HG03045 (cell line): ENCODE measurements around the gene INTS14.

Experiments used
- ATAC-seq: cut with Tn5 transposase; IDR thresholded peaks from one replicate; pipeline ENCODE4 v1.9.1; 2021; ENCODE audit warnings: mild to moderate bottlenecking, moderate library complexity; ENCODE audit not compliant: unreplicated experiment

INTS14 gene

DNA sequence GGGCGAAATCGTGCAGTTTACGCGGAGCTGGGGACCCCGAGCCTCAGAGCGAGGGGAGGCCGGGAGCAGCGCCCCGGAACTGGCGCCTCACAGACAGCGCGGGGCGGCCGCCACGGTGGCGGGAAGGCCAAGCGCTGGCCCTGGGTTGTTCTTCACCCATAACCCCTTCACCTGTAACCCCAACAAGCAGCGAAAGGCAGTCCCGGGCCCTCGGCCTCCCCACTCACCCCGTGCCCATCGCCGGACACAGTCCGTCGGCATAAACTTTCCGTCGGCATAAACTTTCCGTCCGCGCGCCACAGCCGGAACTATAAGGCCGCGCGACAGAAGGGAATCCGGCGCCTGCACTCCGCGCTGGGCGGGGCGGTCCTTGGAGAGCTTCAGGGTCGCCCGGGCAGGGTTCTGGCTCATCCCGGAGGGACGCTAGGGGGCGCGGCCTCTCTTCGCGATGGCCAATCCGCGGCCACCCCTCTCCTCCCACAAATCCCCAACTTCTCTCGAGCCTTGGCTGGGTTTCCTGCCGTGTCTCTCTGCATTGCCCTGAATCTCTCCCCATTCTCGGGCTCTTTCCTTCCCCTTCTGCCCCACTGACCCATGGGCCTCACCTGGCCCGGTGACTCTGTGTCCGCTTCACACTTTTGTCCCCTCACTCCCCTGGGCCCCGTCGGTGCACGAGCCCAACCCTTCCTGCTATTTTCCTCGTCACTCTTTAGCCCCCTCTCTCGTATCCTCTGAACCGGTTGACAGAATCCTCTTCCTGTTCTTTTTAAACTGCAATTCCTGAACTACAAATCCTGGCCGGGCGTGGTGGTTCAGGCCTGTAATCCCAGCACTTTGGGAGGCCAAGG lies at the start of gene INTS14:
TSS of gene INTS14 (minus strand) at position 261 of the 848 bp plus-strand sequence. CDS start 3,751 bp downstream, outside the sequence.
- ATAC-seq, result peak; percentile 95

DNA sequence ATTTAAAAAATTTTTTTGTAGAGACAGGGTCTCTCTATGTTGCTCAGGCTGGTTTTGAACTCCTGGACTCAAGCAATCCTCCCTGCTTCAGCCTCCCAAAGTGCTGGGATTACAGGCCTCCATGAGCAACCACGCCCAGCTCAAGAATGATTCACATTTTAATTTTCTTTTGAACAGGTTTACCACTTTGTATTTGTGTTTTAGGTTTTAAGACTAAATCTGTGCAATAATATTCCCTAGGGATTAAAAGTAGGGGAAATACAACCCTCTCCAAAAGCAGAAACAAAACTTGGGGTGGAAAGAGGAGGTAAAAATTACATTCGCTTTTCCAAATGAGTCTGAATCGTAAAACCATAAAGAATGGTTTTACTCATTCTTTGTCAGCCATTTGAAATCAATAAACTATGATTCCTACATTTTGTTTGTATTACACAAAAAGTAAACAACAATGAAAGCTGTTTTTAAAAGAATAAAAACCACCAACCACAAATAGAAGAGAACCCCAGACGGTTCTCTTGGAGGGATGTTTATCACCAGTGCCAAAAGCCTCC lies 48.6 kb upstream of the INTS14 start:
- ATAC-seq, result no peak

DNA sequence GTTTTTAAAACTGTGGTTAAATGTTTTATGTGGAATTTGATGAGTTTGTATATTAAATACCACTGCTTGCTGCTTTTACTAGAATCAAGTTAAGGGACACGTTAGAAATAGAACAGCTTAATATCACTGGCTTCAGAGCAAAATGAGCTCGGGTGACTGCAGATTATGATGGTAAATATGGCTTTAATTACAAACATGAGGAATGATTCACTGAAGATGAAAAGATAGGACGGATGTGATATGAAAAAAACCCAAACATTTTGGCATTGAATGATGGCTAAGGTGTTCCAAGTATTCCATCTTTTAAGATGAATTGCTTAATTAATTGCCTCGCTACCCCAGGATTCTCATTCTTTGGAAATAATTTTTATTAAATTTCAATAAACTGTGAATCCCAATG lies 44.5 kb upstream of the INTS14 start:
- no peak for ATAC-seq

DNA sequence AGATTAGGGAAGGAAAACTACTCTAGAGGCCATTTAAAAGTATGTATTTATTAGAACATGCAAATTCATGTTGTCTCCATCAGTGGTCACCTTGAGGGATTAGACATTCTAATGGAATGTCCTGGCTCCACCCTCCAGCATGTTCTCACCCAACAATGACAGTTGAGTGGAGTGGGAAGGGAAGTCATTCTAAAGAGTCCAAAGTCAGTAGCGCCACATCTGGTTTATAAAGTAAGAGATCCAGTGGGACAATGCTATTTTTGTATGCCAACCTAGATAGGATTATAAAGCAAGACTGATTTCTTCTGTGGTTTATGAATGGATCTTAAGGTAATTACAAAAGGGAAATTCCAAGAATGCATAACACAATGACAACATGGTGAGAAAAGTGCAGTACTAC lies 44.1 kb upstream of the INTS14 start:
- ATAC-seq, result no peak

DNA sequence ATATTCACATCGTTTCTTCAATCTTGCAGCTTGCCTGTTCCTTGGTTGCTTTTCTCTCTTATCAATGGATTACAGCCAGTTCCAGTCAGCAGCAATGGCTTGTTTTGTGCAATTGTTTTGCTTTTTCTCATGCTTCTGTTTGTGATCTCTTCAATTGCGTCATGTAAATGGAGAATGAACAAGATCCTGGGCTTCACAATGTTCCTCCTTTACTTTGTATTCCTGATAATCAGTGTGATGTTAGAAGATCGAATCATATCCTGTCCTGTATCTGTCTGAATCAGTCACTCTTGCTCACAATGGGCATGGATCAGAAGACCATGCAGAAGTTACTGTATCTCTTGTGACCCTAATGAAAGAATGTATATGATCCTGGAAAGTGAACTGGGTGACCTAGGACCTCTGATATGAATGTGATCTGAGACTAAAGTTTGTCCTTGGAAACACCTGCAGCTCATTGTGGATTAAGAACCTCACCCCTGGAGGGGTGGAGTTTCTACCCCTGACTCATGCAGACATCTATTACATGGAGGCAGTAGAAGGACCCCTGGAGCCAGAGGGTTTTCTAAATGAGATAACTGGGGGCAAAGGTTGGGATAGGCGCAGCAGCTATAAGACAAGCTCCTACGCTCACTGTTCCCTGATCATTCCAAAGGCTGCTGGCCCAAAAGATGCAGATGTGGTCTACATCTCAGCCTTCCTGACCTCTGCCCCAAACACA lies 43.0 kb upstream of the INTS14 start:
- ATAC-seq, result no peak

DNA sequence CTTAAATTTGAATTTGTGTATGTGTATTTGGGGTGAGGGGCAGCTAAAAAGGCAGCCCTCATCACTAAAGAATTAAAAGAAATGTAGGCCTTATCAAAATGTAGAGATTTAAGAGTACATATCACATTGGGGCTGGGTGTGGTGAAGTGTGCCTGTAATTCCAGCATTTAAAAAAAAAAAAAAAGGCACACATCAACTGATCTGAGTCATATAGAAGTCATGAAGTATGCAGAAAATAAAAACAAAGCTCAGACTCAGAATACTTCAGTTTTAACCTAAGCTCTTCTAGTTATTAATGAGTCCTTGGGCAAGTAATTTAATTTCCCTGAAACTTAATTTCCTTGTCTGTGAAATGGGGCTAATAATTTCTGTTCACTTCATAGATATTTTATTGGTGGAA lies 42.4 kb upstream of the INTS14 start:
- no peak for ATAC-seq

DNA sequence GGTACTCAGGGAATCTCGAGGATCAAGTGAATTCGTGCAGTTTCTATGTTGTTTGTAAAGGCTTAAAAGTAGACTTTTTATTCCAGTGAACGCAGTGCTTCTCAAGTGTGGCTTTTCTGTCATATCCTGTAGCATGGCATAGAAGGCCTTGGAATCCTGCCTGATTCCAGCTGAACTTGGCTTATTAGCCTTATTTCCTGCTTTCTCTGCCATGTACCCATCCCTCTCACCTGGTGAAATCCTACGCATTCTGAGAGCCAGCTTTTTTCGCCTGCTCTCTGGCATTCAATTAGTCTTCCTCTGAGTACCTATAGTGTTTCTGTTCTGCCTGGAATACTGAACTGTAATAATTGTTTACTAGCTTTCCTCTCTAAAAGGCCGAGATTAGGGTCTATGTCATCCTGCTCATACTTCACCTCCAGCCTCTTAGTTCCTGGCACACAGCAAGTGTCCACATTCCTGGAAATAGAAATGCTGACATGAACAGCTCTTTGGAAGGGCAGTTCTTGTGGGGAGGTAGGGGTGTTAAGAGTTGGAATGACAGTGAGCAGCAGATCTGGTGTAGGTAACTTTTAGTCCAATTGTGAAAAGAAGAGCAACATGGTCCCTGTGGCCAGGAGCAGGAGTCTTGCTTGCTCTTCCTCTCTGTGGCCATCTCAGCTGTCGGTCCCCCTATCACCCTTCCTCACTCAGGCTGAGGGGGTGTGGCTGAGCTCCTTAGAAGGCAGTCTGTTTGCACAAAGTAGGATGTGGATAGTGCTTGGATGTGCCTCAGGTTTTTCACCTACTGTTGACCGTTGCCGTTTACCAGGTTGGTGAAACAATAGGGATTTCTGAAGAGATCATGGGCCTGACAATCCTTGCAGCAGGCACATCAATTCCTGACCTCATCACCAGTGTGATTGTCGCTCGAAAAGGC lies 41.2 kb upstream of the INTS14 start:
- ATAC-seq, result no peak

DNA sequence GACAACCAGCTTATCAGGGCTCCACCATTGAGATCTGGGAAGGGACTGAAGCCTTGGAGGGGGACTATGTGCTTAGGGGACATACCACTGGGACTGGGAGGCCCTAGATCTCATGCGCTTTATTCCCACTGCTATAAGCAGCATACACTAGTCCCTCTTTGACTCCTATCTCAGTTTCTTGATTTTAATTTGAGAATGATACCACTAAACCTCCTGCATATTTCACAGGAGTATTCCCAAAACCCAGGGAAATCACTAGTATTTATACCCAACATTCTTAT lies 40.1 kb upstream of the INTS14 start:
- no peak for ATAC-seq

DNA sequence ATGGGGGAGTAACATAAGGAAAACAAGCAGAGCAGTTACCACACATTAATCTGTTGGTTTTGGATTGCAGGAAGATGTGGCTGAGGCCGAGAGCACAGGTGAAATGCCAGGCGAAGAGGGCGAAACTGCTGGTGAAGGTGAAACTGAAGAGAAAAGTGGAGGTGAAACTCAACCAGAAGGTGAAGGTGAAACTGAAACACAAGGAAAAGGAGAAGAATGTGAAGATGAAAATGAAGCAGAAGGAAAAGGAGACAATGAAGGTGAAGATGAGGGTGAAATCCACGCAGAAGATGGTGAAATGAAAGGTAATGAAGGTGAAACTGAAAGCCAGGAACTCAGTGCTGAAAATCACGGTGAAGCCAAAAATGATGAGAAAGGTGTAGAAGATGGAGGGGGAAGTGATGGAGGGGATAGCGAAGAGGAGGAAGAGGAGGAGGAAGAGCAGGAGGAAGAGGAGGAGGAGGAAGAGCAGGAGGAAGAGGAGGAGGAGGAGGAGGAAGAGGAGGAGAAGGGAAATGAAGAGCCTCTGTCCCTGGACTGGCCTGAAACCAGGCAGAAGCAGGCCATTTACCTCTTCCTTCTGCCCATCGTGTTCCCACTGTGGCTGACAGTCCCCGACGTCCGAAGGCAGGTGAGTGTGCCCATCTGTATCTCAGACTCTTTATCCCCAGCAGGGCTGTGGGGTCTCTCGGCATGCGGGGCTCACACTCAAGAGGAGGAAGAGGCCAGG lies 39.5 kb upstream of the INTS14 start:
- ATAC-seq, result no peak

DNA sequence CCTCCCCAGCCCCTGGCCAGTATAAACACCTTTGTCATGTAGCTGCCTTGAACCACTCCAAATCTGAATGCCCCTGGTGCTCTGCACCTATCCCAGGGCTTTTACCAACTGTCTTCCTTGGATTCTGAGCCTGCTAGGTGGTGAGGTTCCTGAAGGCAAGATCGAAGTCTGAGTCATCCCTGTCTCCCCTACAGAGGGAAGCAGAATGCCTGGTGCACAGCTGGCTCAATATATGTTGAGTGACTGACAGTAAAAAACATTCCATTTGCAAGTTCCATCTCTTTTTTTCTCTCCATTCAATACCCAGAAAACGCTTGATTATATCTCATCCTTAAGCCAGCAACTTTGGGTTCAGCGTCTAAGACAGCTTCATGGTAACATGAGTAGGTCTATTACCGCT lies 35.6 kb upstream of the INTS14 start:
- ATAC-seq, result no peak

DNA sequence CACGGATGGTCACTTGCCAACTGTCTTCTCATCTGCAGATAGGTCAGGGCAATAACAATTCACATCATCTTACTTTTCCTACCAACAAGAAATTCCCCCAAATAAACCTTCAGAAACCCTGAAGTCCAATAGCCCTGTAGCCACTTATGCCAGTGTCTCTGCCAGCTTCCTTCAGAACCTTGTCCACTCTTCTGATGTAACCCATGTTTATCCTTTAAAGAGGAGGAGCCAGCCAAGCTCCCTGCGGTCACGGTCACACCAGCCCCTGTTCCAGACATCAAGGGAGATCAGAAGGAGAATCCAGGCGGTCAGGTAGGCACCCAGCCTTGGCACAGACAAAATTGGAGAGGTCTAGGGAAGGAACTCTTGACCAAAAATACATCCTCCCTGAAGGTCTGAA lies 34.5 kb upstream of the INTS14 start:
- ATAC-seq, result no peak

DNA sequence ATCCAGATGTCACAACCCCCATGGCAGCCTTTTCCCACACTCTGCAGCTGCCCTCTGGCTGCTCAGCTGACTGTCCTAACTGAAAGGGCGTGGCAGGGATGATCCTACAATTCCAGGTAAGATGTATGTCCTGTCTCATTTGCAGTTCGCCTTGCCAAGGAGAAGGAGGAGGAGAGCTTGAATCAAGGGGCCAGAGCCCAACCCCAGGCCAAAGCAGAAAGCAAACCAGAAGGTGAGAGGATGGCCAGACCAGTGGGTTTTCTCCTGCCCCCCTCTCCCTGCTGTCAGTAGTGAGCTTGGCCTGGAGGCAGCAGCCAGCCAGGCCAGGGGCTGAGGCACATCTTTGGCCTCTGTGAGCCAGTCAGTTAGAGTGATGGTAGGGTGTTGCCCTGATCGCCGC lies 33.4 kb upstream of the INTS14 start:
- ATAC-seq, result no peak

DNA sequence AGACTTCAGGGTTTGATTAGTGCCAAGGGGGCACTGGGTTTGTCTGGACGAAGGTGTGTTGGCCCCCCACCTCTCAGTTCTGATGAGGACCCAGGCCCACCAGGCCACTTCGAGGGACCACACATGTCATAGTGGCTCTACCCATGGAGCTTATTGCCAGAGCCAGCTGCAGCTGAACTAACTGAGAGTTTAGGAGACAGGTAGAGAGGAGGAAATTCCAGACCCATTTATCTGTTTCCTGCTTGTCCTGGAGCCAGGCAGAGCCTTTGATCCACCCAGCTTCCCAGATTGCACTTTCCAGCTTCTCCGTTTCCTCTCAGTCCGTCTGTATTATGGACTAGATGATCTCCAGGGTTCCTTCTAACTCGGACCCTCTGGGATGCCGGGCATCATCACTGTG lies 31.7 kb upstream of the INTS14 start:
- ATAC-seq, result no peak

DNA sequence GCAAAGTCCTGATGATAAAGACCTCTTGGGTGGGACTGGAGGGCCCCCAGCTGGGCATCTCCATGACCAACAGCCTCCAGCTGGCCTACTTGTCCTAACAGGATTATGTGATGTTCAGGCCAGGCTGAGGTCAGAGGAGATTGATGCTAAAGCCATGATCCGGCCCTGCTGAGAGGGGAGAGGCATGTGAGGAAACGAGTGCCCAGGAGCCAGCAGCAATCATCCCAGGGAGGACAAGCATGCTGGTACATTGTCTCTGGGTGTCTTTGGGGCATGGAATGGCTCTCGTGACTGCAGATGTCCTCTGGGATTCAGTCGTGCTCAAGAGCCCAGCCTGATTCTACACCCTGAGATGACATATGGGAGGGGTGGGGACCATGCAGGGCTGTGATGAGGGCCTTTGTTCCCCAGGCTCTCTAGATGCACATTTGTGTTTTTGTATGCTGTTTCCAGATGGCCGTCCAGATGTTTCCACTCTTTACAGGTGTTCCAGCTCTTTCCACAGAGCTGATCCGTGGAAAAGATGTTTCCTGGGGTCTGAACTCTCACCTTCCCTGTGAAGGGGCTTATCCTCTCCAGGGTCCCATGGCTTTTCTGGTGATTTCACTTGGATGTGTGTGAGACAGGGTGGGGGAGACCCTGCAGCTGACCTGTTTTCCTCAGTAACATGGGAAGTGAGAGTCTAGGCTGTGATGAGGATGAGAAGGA lies 31.0 kb upstream of the INTS14 start:
- ATAC-seq, result no peak

DNA sequence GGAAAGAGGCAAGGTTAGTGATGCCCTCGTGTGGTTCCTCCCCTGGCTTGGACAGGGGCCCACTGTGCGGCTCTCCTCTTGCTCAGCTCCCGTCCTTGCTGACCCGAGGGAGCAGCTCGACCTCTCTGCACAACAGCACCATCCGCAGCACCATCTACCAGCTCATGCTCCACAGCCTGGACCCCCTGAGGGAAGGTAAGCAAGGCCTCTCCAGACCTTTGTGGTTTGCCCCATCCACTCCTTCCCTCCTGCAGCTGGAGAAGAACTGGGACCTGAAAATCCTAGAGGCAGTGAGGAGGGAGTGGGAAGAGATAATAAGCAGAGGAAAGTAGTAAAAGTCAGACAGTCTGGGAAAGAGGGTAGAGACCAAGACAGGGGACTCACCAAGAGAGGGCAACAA lies 28.6 kb upstream of the INTS14 start:
- no peak for ATAC-seq

DNA sequence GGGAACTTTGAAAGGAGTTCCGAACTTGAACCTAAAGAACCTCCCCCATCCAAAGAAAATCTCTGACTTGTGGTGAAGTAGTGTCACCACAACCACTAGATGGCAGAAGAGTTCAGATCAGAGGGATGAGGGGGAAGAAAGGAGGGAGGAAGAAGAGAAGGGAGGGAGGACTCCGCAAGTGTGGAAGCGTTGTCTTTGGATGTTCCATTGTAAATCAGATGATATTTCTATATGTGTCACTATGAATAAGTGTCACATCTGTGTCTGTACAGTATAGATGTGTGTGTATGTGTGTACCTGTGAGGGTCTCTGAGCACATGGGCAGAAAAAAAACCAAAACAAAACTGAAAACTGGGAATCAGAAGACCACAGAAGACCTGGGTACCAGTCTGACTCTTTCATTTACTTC lies 27.8 kb upstream of the INTS14 start:
- no peak for ATAC-seq

DNA sequence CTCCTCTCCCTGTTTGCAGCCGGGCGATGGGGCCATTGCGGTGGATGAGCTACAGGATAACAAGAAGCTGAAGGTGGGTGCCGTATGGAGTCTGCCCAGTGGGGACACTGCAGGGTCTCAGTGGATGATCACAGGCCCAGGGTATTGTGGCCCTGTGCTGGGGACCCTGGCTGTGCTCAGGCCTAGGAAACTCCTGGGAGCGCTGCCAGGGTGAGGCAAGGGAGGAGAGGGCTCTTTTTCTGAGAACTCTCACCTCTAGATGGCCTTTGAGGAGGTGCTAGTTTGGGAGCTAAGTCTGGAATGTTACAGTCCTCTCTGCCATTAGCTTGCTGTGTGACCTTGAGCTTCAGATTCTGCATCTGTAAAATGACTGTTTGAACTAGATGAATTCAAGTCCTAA lies 27.2 kb upstream of the INTS14 start:
- ATAC-seq, result no peak

DNA sequence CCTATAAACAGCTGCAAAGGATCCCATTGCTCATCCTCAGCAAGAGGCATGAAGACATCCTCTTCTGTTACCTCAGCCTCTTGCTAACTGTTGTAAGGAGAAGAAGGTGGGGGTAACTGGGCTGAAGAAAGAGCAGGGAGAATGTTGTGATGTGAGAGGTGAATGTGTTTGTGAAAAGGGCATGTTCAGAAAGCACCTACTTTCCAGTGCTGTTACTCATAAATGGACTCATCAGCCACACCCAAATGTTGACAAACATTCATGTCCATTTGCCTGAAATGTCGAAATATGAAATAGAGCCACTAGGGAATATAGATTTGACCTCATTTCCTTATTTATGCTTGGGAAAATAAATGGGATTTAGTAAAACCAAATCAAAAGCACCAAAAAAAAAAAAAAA lies 23.4 kb upstream of the INTS14 start:
- no peak for ATAC-seq

DNA sequence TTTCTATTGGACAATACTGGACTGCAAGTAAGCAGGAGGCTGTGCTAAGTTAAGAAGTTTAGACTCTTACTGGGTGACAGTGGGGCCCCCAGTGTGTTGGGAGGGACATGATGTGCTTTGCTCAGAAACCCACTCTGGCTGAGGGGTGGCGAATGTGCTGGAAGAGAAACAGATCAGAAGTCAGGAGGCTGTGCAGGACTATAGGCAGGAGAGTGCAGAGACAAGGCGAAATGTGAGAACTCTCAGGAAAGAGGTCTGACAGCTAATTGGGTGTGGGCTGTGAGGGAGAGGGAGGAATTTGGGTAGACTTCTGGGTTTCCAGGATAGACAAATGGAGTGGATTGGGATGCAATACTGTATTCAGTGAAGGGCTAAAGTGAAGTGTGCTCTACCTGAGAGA lies 22.8 kb upstream of the INTS14 start:
- ATAC-seq, result no peak

DNA sequence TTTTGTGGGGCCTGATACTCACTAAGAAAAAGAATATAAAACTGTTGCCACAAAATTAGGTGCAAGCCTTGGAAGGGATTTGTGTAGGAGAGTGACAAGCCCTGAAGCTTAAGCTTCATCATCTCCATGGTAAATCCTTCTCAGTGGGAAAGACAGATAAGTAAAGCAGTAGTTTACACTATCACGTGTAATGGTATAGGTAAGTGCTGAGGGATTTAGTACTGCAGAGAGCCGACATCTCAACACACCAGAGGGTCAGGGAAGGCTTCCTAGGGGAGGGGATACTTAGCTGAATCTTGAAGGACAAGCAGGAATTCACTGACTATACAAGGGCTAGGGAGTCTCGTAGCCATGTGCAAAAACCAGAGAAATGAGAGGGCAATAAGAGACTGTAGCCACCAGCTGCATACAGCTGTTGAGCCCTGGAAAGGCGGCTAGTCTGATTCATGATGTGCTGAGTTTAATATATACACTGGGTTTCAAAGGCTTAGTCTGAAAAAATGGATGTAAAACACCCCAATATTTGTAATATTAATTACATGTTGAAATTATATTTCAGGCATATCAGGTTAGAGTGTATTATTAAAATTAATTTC lies 21.9 kb upstream of the INTS14 start:
- no peak for ATAC-seq
